ENCODE data around the gene HOXD9. TPM values are rescaled to one million over a fixed set of nuclear protein-coding genes. Genes with fewer than 3 reads are reported as not detected.

The HOXD9 gene
- polyA plus RNA-seq, 1 experiment = not detected

GRCh38 chr2:176117823-176118371 is 4.6 kb upstream of the HOXD9 start:
- no peak for TF ChIP-seq CTCF (IDR thresholded peaks at IDR 0.05; ENCODE audit: low read depth, low read length)
- CTCF ChIA-PET = interaction anchor here (0.6 kb wide), 1 partner anchor 22 kb away, joined by 3 read pairs; no protein-coding TSS in a partner anchor
- POLR2A ChIA-PET = no interaction called here
- H3K27me3 ChIP-seq (ENCODE audit: control insufficient read depth, insufficient read depth, low read length) = peaks cover 95% of the 10 kb centered on the region
- peaks cover 23% of the 10 kb centered on the region for H3K9me3 ChIP-seq (ENCODE audit: control insufficient read depth, insufficient read depth, low read length)
- H3K27ac ChIP-seq (ENCODE audit: low read depth, low read length) = no peak overlapping the region
- H3K4me3 ChIP-seq (ENCODE audit: low read depth, low read length) = no peak overlapping the region
- no peak for DNase-seq (ENCODE audit: low read depth, low spot score)

GRCh38 chr2:176118601-176119339 is 3.7 kb upstream of the HOXD9 start:
- TF ChIP-seq CTCF (IDR thresholded peaks at IDR 0.05; ENCODE audit: low read depth, low read length) = peak; percentile 36
- H3K27me3 ChIP-seq (ENCODE audit: control insufficient read depth, insufficient read depth, low read length) = peaks cover 94% of the 10 kb centered on the region
- ChIA-PET CTCF (no interaction called here), POLR2A (no interaction called here)
- no peak for DNase-seq (ENCODE audit: low read depth, low spot score)
- H3K4me3 ChIP-seq (ENCODE audit: low read depth, low read length) = no peak overlapping the region
- H3K27ac ChIP-seq (ENCODE audit: low read depth, low read length) = no peak overlapping the region
- H3K9me3 ChIP-seq (ENCODE audit: control insufficient read depth, insufficient read depth, low read length) = peaks cover 23% of the 10 kb centered on the region

GRCh38 chr2:176120364-176121189 is 1.9 kb upstream of the HOXD9 start:
- no peak for DNase-seq (ENCODE audit: low read depth, low spot score)
- ChIA-PET CTCF (interaction anchor here (0.8 to 3.1 kb wide), 8 partner anchors 10 to 531 kb away, joined by 3 to 17 read pairs (median 4); no protein-coding TSS in a partner anchor), POLR2A (no interaction called here)
- no peak overlapping the region for H3K27ac ChIP-seq (ENCODE audit: low read depth, low read length)
- H3K27me3 ChIP-seq (ENCODE audit: control insufficient read depth, insufficient read depth, low read length) = peaks cover 94% of the 10 kb centered on the region
- peaks cover 23% of the 10 kb centered on the region for H3K9me3 ChIP-seq (ENCODE audit: control insufficient read depth, insufficient read depth, low read length)
- no peak overlapping the region for H3K4me3 ChIP-seq (ENCODE audit: low read depth, low read length)
- no peak for TF ChIP-seq CTCF (IDR thresholded peaks at IDR 0.05; ENCODE audit: low read depth, low read length)

- ChIA-PET POLR2A (no interaction called here), CTCF (interaction anchor here (0.8 to 3.1 kb wide), 8 partner anchors 11 to 693 kb away, joined by 3 to 17 read pairs (median 4); no protein-coding TSS in a partner anchor)
- Histone ChIP-seq H3K9me3 (ENCODE audit: control insufficient read depth, insufficient read depth, low read length) (peaks cover 15% of the 10 kb centered on the region), H3K4me3 (ENCODE audit: low read depth, low read length) (no peak overlapping the region), H3K27ac (ENCODE audit: low read depth, low read length) (no peak overlapping the region), H3K27me3 (ENCODE audit: control insufficient read depth, insufficient read depth, low read length) (peaks cover 94% of the 10 kb centered on the region)
- no peak for DNase-seq (ENCODE audit: low read depth, low spot score)
- TF ChIP-seq CTCF (IDR thresholded peaks at IDR 0.05; ENCODE audit: low read depth, low read length) = no peak
Measured at GRCh38 chr2:176121190-176122051, 1.1 kb upstream of the HOXD9 start.

Measured in AG04450 (cell line).